Vagina (tissue), 2 donors: ENCODE data around the gene PDE8A. TPM values are rescaled to one million over a fixed set of nuclear protein-coding genes. Genes with fewer than 3 reads are reported as not detected.

Experiments
- DNase-seq, 2 donors: peaks; one replicate each; pipeline ENCODE4 v3.0.0-alpha.2; 2017; ENCODE audit errors: extremely low spot score in 2 of 2
- H3K27ac ChIP-seq: fragments of 200-600 bp; sonication (generic); one replicate; pipeline ENCODE4 v1.5.1; 2019
- H3K27me3 ChIP-seq: fragments of 200-600 bp; sonication (generic); one replicate; pipeline ENCODE4 v1.5.1; 2019
- H3K36me3 ChIP-seq, 2 donors: fragments of 200-600 bp; sonication (generic); one replicate each; pipeline ENCODE4 v1.5.1; 2017 to 2019
- H3K4me1 ChIP-seq: fragments of 200-600 bp; sonication (generic); one replicate; pipeline ENCODE4 v1.5.1; 2019
- H3K4me3 ChIP-seq, 2 donors: fragments of 200-600 bp; sonication (generic); 1 replicate in 1 of 2; 2 replicates in 1 of 2; pipeline ENCODE4 v1.5.1; 2016 to 2019
- H3K9me3 ChIP-seq: fragments of 200-600 bp; sonication (generic); one replicate; pipeline ENCODE4 v1.5.1; 2019
- CTCF ChIP-seq, 3 experiments: fragments of 450-650 bp in 2 of 3; fragments of 200-600 bp in 1 of 3; sonication (generic) in 1 of 3; IDR thresholded peaks; one replicate each; pipeline ENCODE4 v1.5.1; 2017 to 2019; ENCODE audit warnings: antibody characterized with exemption in 3 of 3, mild to moderate bottlenecking in 2 of 3, moderate library complexity in 2 of 3
- POLR2A ChIP-seq, 2 donors: fragments of 450-650 bp; IDR thresholded peaks; one replicate each; pipeline ENCODE4 v1.6.1; 2017; ENCODE audit warnings: antibody characterized with exemption in 2 of 2, mild to moderate bottlenecking in 2 of 2, moderate library complexity in 2 of 2
- POLR2AphosphoS5 ChIP-seq, 2 donors: sonication (generic); formaldehyde crosslinking; IDR thresholded peaks; one replicate each; pipeline ENCODE4 v1.9.0; 2017; ENCODE audit warnings: antibody characterized with exemption in 2 of 2, mild to moderate bottlenecking in 2 of 2, low read depth in 1 of 2; ENCODE audit not compliant: insufficient read depth in 1 of 2
- intact Hi-C: fragments of 100-400 bp; cut with DNase I; formaldehyde crosslinking; loops from one replicate; pipeline ENCODE4 v1.15.1; 2023
- total RNA-seq: library from RNA; depleted of rRNA; stranded (reverse); fragments of >200 nt; gene quantifications from one replicate; pipeline ENCODE4 v1.2.3, GENCODE V29; 2016

The PDE8A gene
- total RNA-seq, 1 donor from 2014 or later, result 33.9 TPM

- Histone ChIP-seq H3K36me3 (no peaks in the 10 kb centered on the region), H3K9me3 (no peaks in the 10 kb centered on the region), H3K4me3 (no peak overlapping the region), H3K27me3 (no peaks in the 10 kb centered on the region), H3K27ac (no peak overlapping the region), H3K4me1 (no peaks in the 10 kb centered on the region)
- no peak for TF ChIP-seq CTCF (IDR thresholded peaks at IDR 0.05)
- no peak for TF ChIP-seq POLR2A (IDR thresholded peaks at IDR 0.05)
- TF ChIP-seq POLR2AphosphoS5 (IDR thresholded peaks at IDR 0.05; ENCODE audit: insufficient read depth in 1 of 2, low read depth in 1 of 2), result no peak
- DNase-seq, result peak in 1 of 2 donors; percentile 40
- intact Hi-C loops, result no loop called here
Measured at GRCh38 chr15:85099195-85099803, 117.6 kb downstream of the PDE8A start.

- DNase-seq, result peak in 1 of 2 donors; percentile 64
- no peak for TF ChIP-seq POLR2A (IDR thresholded peaks at IDR 0.05)
- TF ChIP-seq CTCF (IDR thresholded peaks at IDR 0.05), result no peak
- no peak for TF ChIP-seq POLR2AphosphoS5 (IDR thresholded peaks at IDR 0.05; ENCODE audit: insufficient read depth in 1 of 2, low read depth in 1 of 2)
- Histone ChIP-seq H3K27me3 (no peaks in the 10 kb centered on the region), H3K27ac (no peak overlapping the region), H3K4me1 (no peaks in the 10 kb centered on the region), H3K4me3 (no peak overlapping the region), H3K36me3 (no peaks in the 10 kb centered on the region), H3K9me3 (no peaks in the 10 kb centered on the region)
- intact Hi-C loops, result no loop called here
Measured at GRCh38 chr15:85100186-85100937, 118.7 kb downstream of the PDE8A start.

GRCh38 chr15:85104584-85104983, 122.9 kb downstream of the PDE8A start:
- DNase-seq, result peak in 1 of 2 donors; percentile 25
- no peaks in the 10 kb centered on the region for H3K36me3 ChIP-seq

GRCh38 chr15:85108136-85108535, 126.5 kb downstream of the PDE8A start:
- TF ChIP-seq POLR2AphosphoS5 (IDR thresholded peaks at IDR 0.05; ENCODE audit: insufficient read depth in 1 of 2, low read depth in 1 of 2), result no peak
- TF ChIP-seq CTCF (IDR thresholded peaks at IDR 0.05), result no peak
- no peak for TF ChIP-seq POLR2A (IDR thresholded peaks at IDR 0.05)
- peak in 1 of 2 donors; percentile 56 for DNase-seq

More at GRCh38 chr15:85104584-85104983, 122.9 kb downstream of the PDE8A start:
- H3K4me3 ChIP-seq, result no peak overlapping the region
- TF ChIP-seq CTCF (IDR thresholded peaks at IDR 0.05) (no peak), POLR2A (IDR thresholded peaks at IDR 0.05) (no peak), POLR2AphosphoS5 (IDR thresholded peaks at IDR 0.05; ENCODE audit: insufficient read depth in 1 of 2, low read depth in 1 of 2) (no peak)
- no peaks in the 10 kb centered on the region for H3K9me3 ChIP-seq
- no peaks in the 10 kb centered on the region for H3K4me1 ChIP-seq
- H3K27me3 ChIP-seq, result no peaks in the 10 kb centered on the region
- no peak overlapping the region for H3K27ac ChIP-seq
- intact Hi-C loops, result no loop called here

GRCh38 chr15:85109333-85109732, 127.7 kb downstream of the PDE8A start:
- H3K4me3 ChIP-seq, result no peak overlapping the region
- intact Hi-C loops, result no loop called here

More at GRCh38 chr15:85108136-85108535, 126.5 kb downstream of the PDE8A start:
- Histone ChIP-seq H3K36me3 (peaks cover 0 to 1% of the 10 kb centered on the region in 2 donors), H3K4me3 (no peak overlapping the region), H3K9me3 (no peaks in the 10 kb centered on the region), H3K27me3 (no peaks in the 10 kb centered on the region), H3K27ac (no peak overlapping the region), H3K4me1 (no peaks in the 10 kb centered on the region)
- intact Hi-C loops, result no loop called here

More at GRCh38 chr15:85109333-85109732, 127.7 kb downstream of the PDE8A start:
- Histone ChIP-seq H3K4me1 (no peaks in the 10 kb centered on the region), H3K27ac (no peak overlapping the region), H3K9me3 (no peaks in the 10 kb centered on the region), H3K36me3 (peaks cover 0 to 10% of the 10 kb centered on the region in 2 donors), H3K27me3 (no peaks in the 10 kb centered on the region)
- no peak for TF ChIP-seq POLR2AphosphoS5 (IDR thresholded peaks at IDR 0.05; ENCODE audit: insufficient read depth in 1 of 2, low read depth in 1 of 2)
- TF ChIP-seq CTCF (IDR thresholded peaks at IDR 0.05), result no peak
- TF ChIP-seq POLR2A (IDR thresholded peaks at IDR 0.05), result no peak
- no peak for DNase-seq
